ENCODE results near the gene IDH2. TPM values are rescaled to one million over a fixed set of nuclear protein-coding genes. Genes with fewer than 3 reads are reported as not detected.
"Not testable (repeated sequence)": the region's sequence is repeated elsewhere in the genome, so short reads cannot be mapped to it uniquely, and the experiment has no call there.

Gene IDH2
- polyA plus RNA-seq, 3 donors = 26.3 to 144 (median 91.9) TPM

- no peak overlapping the region for H3K27ac ChIP-seq (ENCODE audit: low read depth, low read length)
Measured at GRCh38 chr15:90124507-90124906, 22.2 kb upstream of the IDH2 start.

- H3K27ac ChIP-seq (ENCODE audit: low read depth, low read length) = no peak overlapping the region
- 79 to 92% (median 83%) methylated on average over 4 to 6 of the region's 6 CpGs for WGBS, 3 donors
Measured at GRCh38 chr15:90121086-90121485, 18.8 kb upstream of the IDH2 start.

- no peak overlapping the region for H3K27ac ChIP-seq (ENCODE audit: low read depth, low read length)
Measured at GRCh38 chr15:90119367-90119766, 17.1 kb upstream of the IDH2 start.

GRCh38 chr15:90115783-90116182 lies 13.5 kb upstream of the IDH2 start:
- WGBS, 3 donors = 94 to 99% (median 97%) methylated on average over 2 of the region's 2 CpGs
- no peak overlapping the region for H3K27ac ChIP-seq (ENCODE audit: low read depth, low read length)

- no peak overlapping the region for H3K27ac ChIP-seq (ENCODE audit: low read depth, low read length)
Measured at GRCh38 chr15:90114451-90114901, 12.2 kb upstream of the IDH2 start.

GRCh38 chr15:90113166-90113565 lies 10.9 kb upstream of the IDH2 start:
- H3K27ac ChIP-seq (ENCODE audit: low read depth, low read length) = no peak overlapping the region
- 65 to 83% (median 73%) methylated on average over 7 of the region's 7 CpGs for WGBS, 3 donors

More at GRCh38 chr15:90114451-90114901, 12.2 kb upstream of the IDH2 start:
- 50 to 73% (median 51%) methylated on average over 2 of the region's 2 CpGs for WGBS, 3 donors

- 49 to 69% (median 59%) methylated on average over 3 of the region's 3 CpGs for WGBS, 3 donors
Measured at GRCh38 chr15:90109163-90109751, 7.0 kb upstream of the IDH2 start.

GRCh38 chr15:90108038-90108437 lies 5.8 kb upstream of the IDH2 start:
- WGBS, 3 donors = 89 to 95% (median 93%) methylated on average over 5 of the region's 5 CpGs
- H3K27ac ChIP-seq (ENCODE audit: low read depth, low read length) = not testable (repeated sequence)

More at GRCh38 chr15:90109163-90109751, 7.0 kb upstream of the IDH2 start:
- H3K27ac ChIP-seq (ENCODE audit: low read depth, low read length) = not testable (repeated sequence)

GRCh38 chr15:90106522-90107117 lies 4.4 kb upstream of the IDH2 start:
- no peak overlapping the region for H3K27ac ChIP-seq (ENCODE audit: low read depth, low read length)
- WGBS, 3 donors = 70 to 72% (median 71%) methylated on average over 7 of the region's 7 CpGs

GRCh38 chr15:90105521-90105920 lies 3.3 kb upstream of the IDH2 start:
- 79 to 85% (median 83%) methylated on average over 6 to 7 of the region's 7 CpGs for WGBS, 3 donors
- no peak overlapping the region for H3K27ac ChIP-seq (ENCODE audit: low read depth, low read length)

GRCh38 chr15:90104551-90104950 lies 2.3 kb upstream of the IDH2 start:
- 25 to 85% (median 64%) methylated on average over 4 of the region's 4 CpGs for WGBS, 3 donors
- no peak overlapping the region for H3K27ac ChIP-seq (ENCODE audit: low read depth, low read length)

- 51 to 97% (median 91%) methylated on average over 5 of the region's 5 CpGs for WGBS, 3 donors
- no peak overlapping the region for H3K27ac ChIP-seq (ENCODE audit: low read depth, low read length)
Measured at GRCh38 chr15:90103701-90104329, 1.5 kb upstream of the IDH2 start.

- WGBS, 3 donors = 3 to 13% (median 8%) methylated on average over 32 to 40 of the region's 40 CpGs
- no peak overlapping the region for H3K27ac ChIP-seq (ENCODE audit: low read depth, low read length)
Measured at GRCh38 chr15:90101130-90101968, 919 bp downstream of the IDH2 start.

GRCh38 chr15:90099868-90100831 lies 2.1 kb downstream of the IDH2 start:
- no peak overlapping the region for H3K27ac ChIP-seq (ENCODE audit: low read depth, low read length)
- 31 to 61% (median 60%) methylated on average over 11 of the region's 11 CpGs for WGBS, 3 donors

- H3K27ac ChIP-seq (ENCODE audit: low read depth, low read length) = no peak overlapping the region
- WGBS, 3 donors = 69 to 90% (median 88%) methylated on average over 10 of the region's 10 CpGs
Measured at GRCh38 chr15:90099072-90099867, 3.0 kb downstream of the IDH2 start.

GRCh38 chr15:90097475-90097874 lies 4.8 kb downstream of the IDH2 start:
- WGBS, 3 donors = 23 to 47% (median 30%) methylated on average over 4 of the region's 4 CpGs

GRCh38 chr15:90095521-90095959 lies 6.7 kb downstream of the IDH2 start:
- no peak overlapping the region for H3K27ac ChIP-seq (ENCODE audit: low read depth, low read length)
- WGBS, 3 donors = 22 to 78% (median 62%) methylated on average over 3 of the region's 3 CpGs

More at GRCh38 chr15:90097475-90097874, 4.8 kb downstream of the IDH2 start:
- H3K27ac ChIP-seq (ENCODE audit: low read depth, low read length) = no peak overlapping the region

Measured in adipose tissue (tissue), 3 donors.